OCI-M1 (cell line): ENCODE results near the gene YPEL2.

Source experiments
- DNase-seq: peaks from one replicate; lab custom pipeline; 2025; lab: John Stamatoyannopoulos, UW

The YPEL2 gene

GRCh38 chr17:59357219-59357697 is 25.8 kb downstream of the YPEL2 start:
- no peak for DNase-seq

GRCh38 chr17:59357929-59358328 is 26.5 kb downstream of the YPEL2 start:
- DNase-seq = no peak

- DNase-seq = no peak
These were observed 29.9 kb downstream of the YPEL2 start for GRCh38 chr17:59361386-59361785.

GRCh38 chr17:59361916-59362810 is 30.7 kb downstream of the YPEL2 start:
- DNase-seq = no peak

GRCh38 chr17:59362811-59363205 is 31.4 kb downstream of the YPEL2 start:
- DNase-seq = no peak

- peak; percentile 98 for DNase-seq
These were observed 34.0 kb downstream of the YPEL2 start for GRCh38 chr17:59365383-59365981.

GRCh38 chr17:59366040-59366757 is 34.7 kb downstream of the YPEL2 start:
- DNase-seq = peak; percentile 83

GRCh38 chr17:59366773-59367656 is 35.6 kb downstream of the YPEL2 start:
- peak; percentile 10 for DNase-seq

GRCh38 chr17:59367657-59368045 is 36.2 kb downstream of the YPEL2 start:
- no peak for DNase-seq

GRCh38 chr17:59368218-59368857 is 36.9 kb downstream of the YPEL2 start:
- DNase-seq = no peak

- no peak for DNase-seq
These were observed 37.8 kb downstream of the YPEL2 start for GRCh38 chr17:59369031-59369975.

GRCh38 chr17:59370593-59371299 is 39.3 kb downstream of the YPEL2 start:
- no peak for DNase-seq

GRCh38 chr17:59371416-59372100 is 40.1 kb downstream of the YPEL2 start:
- no peak for DNase-seq

GRCh38 chr17:59372138-59372751 is 40.8 kb downstream of the YPEL2 start:
- peak; percentile 68 for DNase-seq

- peak; percentile 11 for DNase-seq
These were observed 42.5 kb downstream of the YPEL2 start for GRCh38 chr17:59373882-59374495.

GRCh38 chr17:59374612-59375011 is 43.2 kb downstream of the YPEL2 start:
- no peak for DNase-seq

- DNase-seq = no peak
These were observed 44.4 kb downstream of the YPEL2 start for GRCh38 chr17:59375857-59376256.

- no peak for DNase-seq
These were observed 45.1 kb downstream of the YPEL2 start for GRCh38 chr17:59376506-59376905.
